Mucosa of stomach (tissue), 1 donor: Measurements from ENCODE around the gene ANKS6.

Experiments used
- H3K27me3 ChIP-seq: one replicate; pipeline ENCODE4 v1.7.0; 2013; ENCODE audit warnings: mild to moderate bottlenecking, low read length; ENCODE audit not compliant: control insufficient read depth, insufficient read depth
- H3K36me3 ChIP-seq: one replicate; pipeline ENCODE4 v1.7.0; 2013; ENCODE audit warnings: low read length; ENCODE audit not compliant: control insufficient read depth, insufficient read depth
- H3K4me1 ChIP-seq: one replicate; pipeline ENCODE4 v1.7.0; 2013; ENCODE audit warnings: mild to moderate bottlenecking, low read length; ENCODE audit not compliant: control insufficient read depth, insufficient read depth
- H3K4me3 ChIP-seq: one replicate; pipeline ENCODE4 v1.7.0; 2013; ENCODE audit warnings: low read length
- H3K9ac ChIP-seq: one replicate; pipeline ENCODE4 v1.7.0; 2013; ENCODE audit warnings: mild to moderate bottlenecking, low read length, moderate library complexity
- H3K9me3 ChIP-seq: one replicate; pipeline ENCODE4 v1.7.0; 2013; ENCODE audit warnings: mild to moderate bottlenecking, low read length, moderate library complexity; ENCODE audit not compliant: control insufficient read depth
- donor health status: Pancreatic carcinoma.

ANKS6 gene

GRCh38 chr9:98732091-98732490 lies 64.3 kb downstream of the ANKS6 start:
- no peak overlapping the region for H3K9ac ChIP-seq
- no peaks in the 10 kb centered on the region for H3K9me3 ChIP-seq
- peaks cover 8% of the 10 kb centered on the region for H3K36me3 ChIP-seq
- no peaks in the 10 kb centered on the region for H3K27me3 ChIP-seq
- H3K4me1 ChIP-seq: no peaks in the 10 kb centered on the region
- H3K4me3 ChIP-seq: no peak overlapping the region

- Histone ChIP-seq H3K4me1 (no peaks in the 10 kb centered on the region), H3K4me3 (no peak overlapping the region), H3K27me3 (no peaks in the 10 kb centered on the region), H3K9me3 (no peaks in the 10 kb centered on the region), H3K36me3 (peaks cover 4% of the 10 kb centered on the region), H3K9ac (no peak overlapping the region)
Measured at GRCh38 chr9:98730871-98731270, 65.5 kb downstream of the ANKS6 start.

- H3K27me3 ChIP-seq: no peaks in the 10 kb centered on the region
- H3K9me3 ChIP-seq: no peaks in the 10 kb centered on the region
- no peaks in the 10 kb centered on the region for H3K4me1 ChIP-seq
- H3K4me3 ChIP-seq: no peak overlapping the region
- no peaks in the 10 kb centered on the region for H3K36me3 ChIP-seq
- H3K9ac ChIP-seq: no peak overlapping the region
Measured at GRCh38 chr9:98728500-98728899, 67.9 kb downstream of the ANKS6 start.

GRCh38 chr9:98727428-98727827 lies 68.9 kb downstream of the ANKS6 start:
- no peak overlapping the region for H3K4me3 ChIP-seq
- H3K9me3 ChIP-seq: no peaks in the 10 kb centered on the region
- no peaks in the 10 kb centered on the region for H3K27me3 ChIP-seq
- no peak overlapping the region for H3K9ac ChIP-seq
- H3K4me1 ChIP-seq: no peaks in the 10 kb centered on the region
- H3K36me3 ChIP-seq: no peaks in the 10 kb centered on the region

GRCh38 chr9:98726735-98727134 lies 69.6 kb downstream of the ANKS6 start:
- Histone ChIP-seq H3K36me3 (no peaks in the 10 kb centered on the region), H3K9me3 (no peaks in the 10 kb centered on the region), H3K27me3 (no peaks in the 10 kb centered on the region), H3K9ac (no peak overlapping the region), H3K4me3 (no peak overlapping the region), H3K4me1 (no peaks in the 10 kb centered on the region)

GRCh38 chr9:98724810-98725530 lies 71.4 kb downstream of the ANKS6 start:
- no peak overlapping the region for H3K4me3 ChIP-seq
- H3K36me3 ChIP-seq: no peaks in the 10 kb centered on the region
- no peaks in the 10 kb centered on the region for H3K4me1 ChIP-seq
- H3K9me3 ChIP-seq: no peaks in the 10 kb centered on the region
- H3K9ac ChIP-seq: no peak overlapping the region
- H3K27me3 ChIP-seq: no peaks in the 10 kb centered on the region

GRCh38 chr9:98721643-98722042 lies 74.7 kb downstream of the ANKS6 start:
- Histone ChIP-seq H3K9me3 (no peaks in the 10 kb centered on the region), H3K36me3 (no peaks in the 10 kb centered on the region), H3K27me3 (no peaks in the 10 kb centered on the region), H3K9ac (no peak overlapping the region), H3K4me1 (no peaks in the 10 kb centered on the region), H3K4me3 (no peak overlapping the region)

GRCh38 chr9:98720402-98720801 lies 76.0 kb downstream of the ANKS6 start:
- Histone ChIP-seq H3K4me3 (no peak overlapping the region), H3K4me1 (no peaks in the 10 kb centered on the region), H3K27me3 (no peaks in the 10 kb centered on the region), H3K9ac (no peak overlapping the region), H3K9me3 (no peaks in the 10 kb centered on the region), H3K36me3 (no peaks in the 10 kb centered on the region)

- Histone ChIP-seq H3K36me3 (no peaks in the 10 kb centered on the region), H3K4me1 (no peaks in the 10 kb centered on the region), H3K27me3 (peaks cover 2% of the 10 kb centered on the region)
Measured at GRCh38 chr9:98719055-98719454, 77.3 kb downstream of the ANKS6 start.

GRCh38 chr9:98714833-98715232 lies 81.5 kb downstream of the ANKS6 start:
- H3K36me3 ChIP-seq: no peaks in the 10 kb centered on the region
- no peak overlapping the region for H3K4me3 ChIP-seq
- no peaks in the 10 kb centered on the region for H3K9me3 ChIP-seq
- no peaks in the 10 kb centered on the region for H3K4me1 ChIP-seq
- peaks cover 20% of the 10 kb centered on the region for H3K27me3 ChIP-seq
- H3K9ac ChIP-seq: no peak overlapping the region

More at GRCh38 chr9:98719055-98719454, 77.3 kb downstream of the ANKS6 start:
- no peaks in the 10 kb centered on the region for H3K9me3 ChIP-seq
- H3K9ac ChIP-seq: no peak overlapping the region
- no peak overlapping the region for H3K4me3 ChIP-seq

- no peaks in the 10 kb centered on the region for H3K36me3 ChIP-seq
- no peaks in the 10 kb centered on the region for H3K4me1 ChIP-seq
Measured at GRCh38 chr9:98712987-98713386, 83.4 kb downstream of the ANKS6 start.

GRCh38 chr9:98709968-98710965 lies 86.1 kb downstream of the ANKS6 start:
- Histone ChIP-seq H3K9me3 (no peaks in the 10 kb centered on the region), H3K27me3 (peaks cover 52% of the 10 kb centered on the region)

More at GRCh38 chr9:98712987-98713386, 83.4 kb downstream of the ANKS6 start:
- Histone ChIP-seq H3K9ac (no peak overlapping the region), H3K9me3 (no peaks in the 10 kb centered on the region), H3K4me3 (no peak overlapping the region), H3K27me3 (peaks cover 31% of the 10 kb centered on the region)

More at GRCh38 chr9:98709968-98710965, 86.1 kb downstream of the ANKS6 start:
- H3K9ac ChIP-seq: no peak overlapping the region
- H3K4me1 ChIP-seq: peaks cover 4% of the 10 kb centered on the region
- H3K36me3 ChIP-seq: no peaks in the 10 kb centered on the region
- H3K4me3 ChIP-seq: no peak overlapping the region
